Lower leg skin (tissue), 4 donors: ENCODE results near the gene CAPN5. TPM values are rescaled to one million over a fixed set of nuclear protein-coding genes. Genes with fewer than 3 reads are reported as not detected.

ENCODE experiments used
- DNase-seq, 2 donors: peaks; one replicate each; pipeline ENCODE4 v3.0.0-alpha.2; 2019; ENCODE audit warnings: low spot score in 2 of 2
- H3K4me3 ChIP-seq: fragments of 200-600 bp; sonication (generic); 2 replicates; pipeline ENCODE4 v1.5.1; 2017; ENCODE audit warnings: mild to moderate bottlenecking, low read depth; ENCODE audit not compliant: poor library complexity, severe bottlenecking
- CTCF ChIP-seq, 3 donors: fragments of 450-650 bp; IDR thresholded peaks; one replicate each; pipeline ENCODE4 v1.5.1; 2016; ENCODE audit warnings: antibody characterized with exemption in 3 of 3, mild to moderate bottlenecking in 3 of 3, moderate library complexity in 2 of 3
- POLR2A ChIP-seq, 2 donors: fragments of 450-650 bp; IDR thresholded peaks; one replicate each; pipeline ENCODE4 v1.6.1; 2016 to 2017; ENCODE audit warnings: antibody characterized with exemption in 2 of 2, mild to moderate bottlenecking in 1 of 2, moderate library complexity in 1 of 2
- WGBS, 2 donors: methylation state at CpG; one replicate each; pipeline ENCODE4 v1.1.5; 2018; 5-methylcytosine and 5-hydroxymethylcytosine counted together
- intact Hi-C: fragments of 100-400 bp; cut with DNase I; formaldehyde crosslinking; loops from one replicate; pipeline ENCODE4 v1.15.0; 2023; ENCODE audit warnings: low total_unique reads
- total RNA-seq, 4 donors: library from RNA; depleted of rRNA; stranded (reverse); fragments of >200 nt; gene quantifications; one replicate each; pipeline ENCODE4 v1.1.0, GENCODE V29; 2016

The CAPN5 gene
- total RNA-seq, 4 donors from 2014 or later, result 0.38 to 1.9 (median 1.2) TPM

GRCh38 chr11:77158041-77158695 is 91.4 kb downstream of the CAPN5 start:
- intact Hi-C loops, result no loop called here
- 47 to 49% methylated on average over 13 to 16 of the region's 19 CpGs for WGBS, 2 donors
- TF ChIP-seq CTCF (IDR thresholded peaks at IDR 0.05), result no peak
- TF ChIP-seq POLR2A (IDR thresholded peaks at IDR 0.05), result no peak
- DNase-seq, result no peak
- H3K4me3 ChIP-seq, result no peak overlapping the region

DNA sequence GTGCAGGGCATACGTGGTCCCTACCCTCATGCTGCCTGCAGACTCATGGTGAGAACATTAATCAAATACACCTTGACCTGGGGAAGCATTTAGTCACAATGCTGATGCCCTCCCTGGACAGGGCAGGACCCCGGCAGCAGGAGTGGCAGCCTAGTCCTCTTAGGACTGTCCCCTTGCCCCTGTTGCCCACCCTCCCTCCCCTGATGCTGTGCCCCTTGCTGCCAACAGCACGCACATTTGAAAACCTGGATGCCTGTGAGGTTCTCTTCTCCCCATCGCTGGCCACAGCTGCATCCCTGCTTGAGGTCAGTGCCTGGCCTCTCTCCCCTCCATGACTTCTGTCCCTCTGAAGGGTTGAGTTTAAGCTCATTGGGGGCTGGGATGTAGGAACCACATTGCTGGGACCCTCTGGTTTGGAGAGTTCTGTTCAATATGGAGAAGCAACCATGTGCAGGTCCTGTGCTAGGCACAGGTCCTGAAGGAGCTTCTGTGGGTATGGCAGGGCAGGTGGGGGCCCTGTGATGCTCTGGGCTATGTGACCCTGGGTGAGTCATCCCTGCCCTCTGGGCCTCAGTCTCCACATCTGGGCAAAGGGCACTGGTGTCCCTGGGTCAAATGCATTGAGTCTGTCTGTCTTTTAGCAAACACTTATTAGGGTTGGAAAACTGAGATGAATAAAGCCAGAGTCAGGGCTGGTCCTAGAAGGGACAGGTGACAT is 92.6 kb downstream of the CAPN5 start:
- no peak overlapping the region for H3K4me3 ChIP-seq
- TF ChIP-seq CTCF (IDR thresholded peaks at IDR 0.05) (no peak), POLR2A (IDR thresholded peaks at IDR 0.05) (no peak)
- WGBS, 2 donors, result 87 to 95% methylated on average over 4 of the region's 4 CpGs
- DNase-seq, result no peak
- intact Hi-C loops, result no loop called here

DNA sequence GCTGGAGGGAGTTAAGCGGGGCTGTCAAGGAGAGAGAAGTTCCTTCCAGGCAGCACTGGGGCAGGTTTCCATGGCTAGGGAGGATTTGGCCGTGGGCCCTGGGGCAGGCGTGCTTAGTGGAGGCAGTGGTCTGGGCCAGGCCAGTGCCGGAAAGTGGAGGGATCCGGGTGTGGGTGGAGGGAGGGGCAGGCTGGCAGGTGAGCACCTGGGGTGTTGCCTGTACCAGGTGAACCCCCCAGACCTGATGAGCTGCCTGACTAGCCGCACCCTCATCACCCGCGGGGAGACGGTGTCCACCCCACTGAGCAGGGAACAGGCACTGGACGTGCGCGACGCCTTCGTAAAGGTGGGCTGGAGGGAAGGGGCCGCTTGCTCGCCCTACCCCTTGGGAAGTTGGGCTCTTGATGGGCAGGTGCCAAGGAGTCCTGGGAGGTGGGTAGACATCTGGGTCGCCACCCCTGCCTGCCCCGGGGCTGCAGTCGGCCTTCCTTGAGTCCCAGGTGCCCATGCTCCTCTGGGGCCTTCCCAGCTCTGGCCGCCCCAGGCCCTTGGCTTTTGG is 93.2 kb downstream of the CAPN5 start:
- no peak overlapping the region for H3K4me3 ChIP-seq
- intact Hi-C loops, result no loop called here
- TF ChIP-seq POLR2A (IDR thresholded peaks at IDR 0.05) (no peak), CTCF (IDR thresholded peaks at IDR 0.05) (no peak)
- no peak for DNase-seq
- WGBS, 2 donors, result 89 to 91% methylated on average over 15 to 17 of the region's 20 CpGs

DNA sequence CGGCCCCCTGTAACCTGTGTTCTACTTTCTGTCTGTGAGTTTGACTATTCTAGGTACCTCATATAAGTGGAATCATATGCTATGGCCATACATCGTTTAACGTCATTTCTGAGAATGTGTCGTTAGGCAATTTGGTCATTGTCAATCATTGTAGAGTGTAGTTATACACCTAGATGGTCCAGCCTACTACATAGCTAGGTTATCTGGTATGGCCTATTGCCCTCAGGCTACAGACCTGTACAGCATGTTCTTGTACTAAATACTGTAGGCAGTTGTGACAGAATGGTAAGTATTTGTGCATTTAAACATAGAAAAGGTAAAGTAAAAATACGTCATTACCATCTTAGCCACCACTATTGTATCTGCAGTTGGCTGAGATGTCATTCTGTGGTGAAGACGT is 96.5 kb downstream of the CAPN5 start:
- 79 to 85% methylated on average over 6 of the region's 6 CpGs for WGBS, 2 donors
- TF ChIP-seq POLR2A (IDR thresholded peaks at IDR 0.05) (no peak), CTCF (IDR thresholded peaks at IDR 0.05) (no peak)
- no peak for DNase-seq
- intact Hi-C loops, result no loop called here
- H3K4me3 ChIP-seq, result no peak overlapping the region

- 83 to 85% methylated on average over 5 of the region's 5 CpGs for WGBS, 2 donors
- no peak overlapping the region for H3K4me3 ChIP-seq
- DNase-seq, result no peak
- TF ChIP-seq CTCF (IDR thresholded peaks at IDR 0.05) (no peak), POLR2A (IDR thresholded peaks at IDR 0.05) (no peak)
- intact Hi-C loops, result no loop called here
Observed at GRCh38 chr11:77165066-77165465, 98.3 kb downstream of the CAPN5 start.
